Neural progenitor cell (in vitro differentiated cells): ENCODE data around the gene MYBBP1A. TPM values are rescaled to one million over a fixed set of nuclear protein-coding genes. Genes with fewer than 3 reads are reported as not detected.

Experiments
- DNase-seq: peaks from one replicate; pipeline ENCODE4 v3.0.0-alpha.2; 2016; ENCODE audit warnings: low spot score
- H2AFZ ChIP-seq: fragments of 200-600 bp; sonication (generic); replicated peaks from 2 replicates; pipeline ENCODE4 v1.6.1; 2016; ENCODE audit warnings: antibody characterized with exemption
- H3F3A ChIP-seq: fragments of 200-600 bp; sonication (generic); 2 replicates; pipeline ENCODE4 v1.6.1; 2016; ENCODE audit warnings: antibody characterized with exemption, low read depth
- H3K27ac ChIP-seq: fragments of 200-600 bp; sonication (generic); 2 replicates; pipeline ENCODE4 v1.5.1; 2016; ENCODE audit warnings: mild to moderate bottlenecking
- H3K27me3 ChIP-seq: fragments of 200-600 bp; sonication (generic); 2 replicates; pipeline ENCODE4 v1.6.1; 2016; ENCODE audit warnings: mild to moderate bottlenecking, moderate library complexity
- H3K36me3 ChIP-seq: fragments of 200-600 bp; sonication (generic); 2 replicates; pipeline ENCODE4 v1.5.1; 2016
- H3K4me1 ChIP-seq: fragments of 200-600 bp; sonication (generic); 2 replicates; pipeline ENCODE4 v1.6.1; 2016; ENCODE audit warnings: mixed run types
- H3K4me2 ChIP-seq: fragments of 200-600 bp; sonication (generic); 2 replicates; pipeline ENCODE4 v1.6.1; 2016
- H3K4me3 ChIP-seq: fragments of 200-600 bp; sonication (generic); 2 replicates; pipeline ENCODE4 v1.5.1; 2016
- H3K79me2 ChIP-seq: fragments of 200-600 bp; sonication (generic); 2 replicates; pipeline ENCODE4 v1.6.1; 2016; ENCODE audit warnings: low read depth
- H3K9ac ChIP-seq: fragments of 200-600 bp; sonication (generic); 2 replicates; pipeline ENCODE4 v1.6.1; 2016
- H3K9me3 ChIP-seq: fragments of 200-600 bp; sonication (generic); 2 replicates; pipeline ENCODE4 v1.5.1; 2016; ENCODE audit warnings: low read depth
- H4K20me1 ChIP-seq: fragments of 200-600 bp; sonication (generic); 2 replicates; pipeline ENCODE4 v1.6.1; 2016; ENCODE audit warnings: low read depth
- H3K27ac Mint-ChIP-seq: 3 replicates; pipeline ENCODE4 v1.8.0; 2021; ENCODE audit warnings: mixed read lengths
- H3K27me3 Mint-ChIP-seq: 2 replicates; pipeline ENCODE4 v1.8.0; 2022; ENCODE audit warnings: low read depth, mild to moderate bottlenecking, inconsistent platforms, moderate library complexity, mixed read lengths; ENCODE audit not compliant: insufficient read depth
- H3K36me3 Mint-ChIP-seq: 3 replicates; pipeline ENCODE4 v1.8.0; 2021; ENCODE audit warnings: mixed read lengths
- H3K4me1 Mint-ChIP-seq: 3 replicates; pipeline ENCODE4 v1.8.0; 2021; ENCODE audit warnings: mixed read lengths
- H3K4me3 Mint-ChIP-seq: 3 replicates; pipeline ENCODE4 v1.8.0; 2021; ENCODE audit warnings: mild to moderate bottlenecking, moderate library complexity, mixed read lengths
- H3K9me3 Mint-ChIP-seq: 3 replicates; pipeline ENCODE4 v1.8.0; 2020; ENCODE audit warnings: mixed read lengths
- CTCF ChIP-seq: fragments of 200-600 bp; sonication (generic); IDR thresholded peaks from 2 replicates; pipeline ENCODE4 v1.5.1; 2017; ENCODE audit warnings: antibody characterized with exemption, mild to moderate bottlenecking
- EZH2 ChIP-seq: fragments of 200-600 bp; sonication (generic); IDR thresholded peaks from 2 replicates; pipeline ENCODE4 v1.6.1; 2017; ENCODE audit warnings: antibody characterized with exemption, mild to moderate bottlenecking, moderate library complexity
- EZH2phosphoT487 ChIP-seq: fragments of 200-600 bp; sonication (generic); IDR thresholded peaks from 2 replicates; pipeline ENCODE4 v1.6.1; 2017; ENCODE audit warnings: antibody characterized with exemption
- total RNA-seq: library from RNA; depleted of rRNA; stranded (reverse); fragments of >200 nt; gene quantifications from 2 replicates; pipeline ENCODE4 v1.2.3, GENCODE V29; 2015; ENCODE audit warnings: low replicate concordance

The MYBBP1A gene
- total RNA-seq, 1 donor from 2014 or later = 17.4 TPM

DNA sequence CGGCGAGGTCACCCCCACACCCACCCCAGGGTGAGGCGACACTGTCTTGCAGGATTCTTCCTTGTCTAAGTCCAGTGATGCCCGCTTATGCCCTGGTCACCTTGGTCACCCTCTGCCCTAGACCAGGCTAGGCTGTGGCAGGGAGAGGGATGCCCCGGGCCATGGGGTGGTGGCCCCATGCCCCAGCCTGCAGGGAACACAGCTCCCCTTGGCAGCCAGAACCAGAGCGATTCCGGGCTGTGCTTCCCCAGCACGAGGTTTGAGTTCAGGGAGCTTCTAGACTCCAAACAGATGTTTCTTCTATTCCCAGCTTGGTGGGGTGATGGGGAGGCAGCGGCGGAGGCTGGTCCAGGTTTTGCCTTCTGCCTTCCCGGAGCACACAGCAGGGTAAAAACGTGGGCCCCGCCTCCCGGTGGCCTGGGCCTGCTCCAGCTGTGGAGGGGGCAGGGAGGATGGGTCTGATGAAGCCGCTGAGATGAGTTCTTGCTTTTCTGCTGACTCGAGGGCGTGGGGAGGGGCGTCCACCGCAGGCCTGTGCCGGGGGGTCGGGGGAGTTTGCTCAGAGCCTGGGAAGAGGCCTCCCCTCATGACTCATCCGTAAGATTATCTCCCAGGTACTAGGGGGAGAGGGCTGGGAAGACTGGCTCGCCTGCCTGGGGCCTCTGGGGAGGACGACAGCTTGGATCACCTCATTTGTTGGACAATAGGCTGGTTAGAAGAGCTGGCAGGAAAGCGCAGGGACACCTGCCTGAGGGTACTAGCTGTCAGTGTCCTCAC lies 44.5 kb upstream of the MYBBP1A start:
- Histone ChIP-seq H3K4me1 (peaks cover 25% of the 10 kb centered on the region), H3K4me2 (peak overlapping the region; percentile 75), H3F3A (peaks cover 29% of the 10 kb centered on the region), H3K4me3 (peak overlapping the region; percentile 25), H4K20me1 (no peaks in the 10 kb centered on the region), H2AFZ (peak overlapping the region; percentile 26), H3K27me3 (no peaks in the 10 kb centered on the region), H3K36me3 (no peaks in the 10 kb centered on the region), H3K79me2 (no peaks in the 10 kb centered on the region), H3K27ac (no peak overlapping the region), H3K9ac (no peak overlapping the region), H3K9me3 (no peaks in the 10 kb centered on the region)
- Mint-ChIP-seq H3K4me1 (peaks cover 39% of the 10 kb centered on the region), H3K9me3 (no peaks in the 10 kb centered on the region), H3K36me3 (peaks cover 2% of the 10 kb centered on the region), H3K27ac (peak overlapping the region; percentile 83), H3K4me3 (peak overlapping the region; percentile 69), H3K27me3 (peaks cover 5% of the 10 kb centered on the region)
- peak; percentile 70 for DNase-seq
- no peak for TF ChIP-seq EZH2phosphoT487
- no peak for TF ChIP-seq CTCF
- TF ChIP-seq EZH2 = no peak

- Histone ChIP-seq H3K9me3 (no peaks in the 10 kb centered on the region), H4K20me1 (no peaks in the 10 kb centered on the region), H3K9ac (no peak overlapping the region), H3K27ac (no peak overlapping the region), H3K36me3 (no peaks in the 10 kb centered on the region), H3K4me1 (peaks cover 25% of the 10 kb centered on the region), H3K79me2 (no peaks in the 10 kb centered on the region), H3F3A (peaks cover 29% of the 10 kb centered on the region), H3K4me2 (peak overlapping the region; percentile 75), H2AFZ (no peak overlapping the region), H3K4me3 (no peak overlapping the region), H3K27me3 (no peaks in the 10 kb centered on the region)
- Mint-ChIP-seq H3K36me3 (peaks cover 2% of the 10 kb centered on the region), H3K9me3 (no peaks in the 10 kb centered on the region), H3K4me1 (peaks cover 36% of the 10 kb centered on the region), H3K4me3 (no peak overlapping the region), H3K27ac (peak overlapping the region; percentile 53), H3K27me3 (peaks cover 5% of the 10 kb centered on the region)
- no peak for TF ChIP-seq CTCF
- TF ChIP-seq EZH2phosphoT487 = no peak
- no peak for TF ChIP-seq EZH2
- no peak for DNase-seq
Observed at GRCh38 chr17:4598776-4599504, 43.8 kb upstream of the MYBBP1A start.

DNA sequence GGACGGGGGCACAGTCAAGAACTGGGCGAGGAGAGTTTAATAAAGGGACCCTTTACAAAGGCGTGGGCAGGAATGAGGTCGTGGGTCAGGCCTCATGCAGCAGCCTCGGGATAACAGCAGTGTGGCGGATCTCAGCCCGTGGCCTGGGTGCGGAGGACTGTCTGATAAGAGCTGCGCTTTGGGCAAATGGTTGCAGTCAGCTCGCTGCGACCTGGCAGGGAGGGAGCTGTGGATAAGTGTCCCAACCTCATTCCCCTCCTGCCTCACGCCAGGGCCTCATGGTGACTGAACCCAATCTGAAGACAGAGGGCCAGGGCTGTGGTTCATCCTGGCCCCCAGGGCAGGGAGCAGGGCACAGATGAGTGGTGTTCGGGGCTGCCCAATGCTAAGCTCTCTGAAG lies 42.8 kb upstream of the MYBBP1A start:
- peak overlapping the region; percentile 22 for H3K27ac Mint-ChIP-seq
- H3K4me3 ChIP-seq = no peak overlapping the region

More for the DNA sequence above, 42.8 kb upstream of the MYBBP1A start:
- no peak overlapping the region for H2AFZ ChIP-seq
- H3K27ac ChIP-seq = no peak overlapping the region
- Mint-ChIP-seq H3K9me3 (no peaks in the 10 kb centered on the region), H3K36me3 (peaks cover 2% of the 10 kb centered on the region), H3K4me1 (peaks cover 33% of the 10 kb centered on the region), H3K27me3 (peaks cover 5% of the 10 kb centered on the region), H3K4me3 (peak overlapping the region; percentile 58)
- H3K4me1 ChIP-seq = peaks cover 25% of the 10 kb centered on the region
- no peaks in the 10 kb centered on the region for H4K20me1 ChIP-seq
- no peak overlapping the region for H3K9ac ChIP-seq
- no peaks in the 10 kb centered on the region for H3K36me3 ChIP-seq
- no peak overlapping the region for H3K4me2 ChIP-seq
- DNase-seq = no peak
- no peaks in the 10 kb centered on the region for H3K79me2 ChIP-seq
- TF ChIP-seq EZH2 (no peak), EZH2phosphoT487 (no peak), CTCF (no peak)
- H3K27me3 ChIP-seq = no peaks in the 10 kb centered on the region
- H3K9me3 ChIP-seq = no peaks in the 10 kb centered on the region
- H3F3A ChIP-seq = peaks cover 29% of the 10 kb centered on the region
